HG02884 (cell line): ENCODE results near the gene ADAMTSL2.

Experiments used
- ATAC-seq: cut with Tn5 transposase; IDR thresholded peaks from one replicate; pipeline ENCODE4 v1.9.1; 2021; ENCODE audit warnings: mild to moderate bottlenecking, moderate library complexity; ENCODE audit not compliant: unreplicated experiment

ADAMTSL2 gene

DNA sequence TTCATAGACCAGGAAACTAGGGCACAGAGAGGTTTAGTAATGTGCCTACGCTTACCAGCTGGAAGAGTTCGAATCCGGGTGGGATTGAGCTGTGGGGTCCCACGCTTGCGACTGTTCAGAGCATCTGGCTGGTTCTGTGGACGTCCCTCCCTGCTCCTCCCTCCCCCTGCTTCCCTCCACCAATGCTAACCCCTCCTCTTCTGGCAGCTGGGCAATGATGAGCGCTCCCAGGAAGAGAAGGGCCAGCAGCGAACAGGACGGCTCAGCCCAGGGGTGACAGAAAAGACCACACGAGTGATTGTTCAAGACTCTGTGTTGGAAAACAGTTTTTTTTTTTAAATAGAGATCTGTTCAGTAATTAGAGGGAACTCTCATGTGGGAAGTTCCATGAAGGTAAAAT lies 67.8 kb downstream of the ADAMTSL2 start:
- no peak for ATAC-seq

DNA sequence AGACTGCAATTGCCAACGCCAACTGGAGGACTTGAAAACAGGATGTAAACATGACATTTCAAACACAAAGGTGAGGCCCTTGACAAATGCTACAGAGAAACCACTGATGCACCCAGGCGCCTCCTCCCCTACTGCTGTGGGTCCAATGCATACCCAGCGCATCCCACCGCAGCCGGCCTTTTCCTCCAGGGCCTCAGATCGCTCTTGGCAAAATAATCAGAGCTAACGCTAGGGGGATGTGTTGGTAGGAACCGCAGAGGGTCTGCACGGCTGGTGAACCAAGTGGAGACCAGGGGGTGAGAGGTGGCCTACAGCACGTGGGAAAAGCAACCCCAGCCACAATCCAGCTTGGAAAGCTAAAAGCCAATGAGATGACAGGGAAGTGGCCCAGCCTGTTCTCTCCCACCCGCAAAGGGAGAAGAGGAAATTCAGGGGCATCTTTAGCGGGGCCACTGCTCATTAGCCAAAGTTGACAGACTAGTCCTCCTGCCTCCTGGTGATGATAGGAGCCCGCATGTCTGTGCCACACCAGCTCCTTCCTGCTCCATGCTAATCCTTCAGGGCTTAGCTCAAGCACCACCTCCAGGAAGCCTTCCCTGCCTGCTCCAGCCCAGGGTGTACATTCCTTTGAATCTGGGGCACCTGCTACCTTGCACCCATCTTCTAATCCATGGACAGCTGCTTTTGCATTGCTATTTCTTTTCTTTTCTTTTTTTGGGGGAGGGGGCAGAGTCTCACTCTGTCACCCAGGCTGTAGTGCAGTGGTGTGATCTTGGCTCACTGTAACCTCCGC lies 68.8 kb downstream of the ADAMTSL2 start:
- no peak for ATAC-seq

DNA sequence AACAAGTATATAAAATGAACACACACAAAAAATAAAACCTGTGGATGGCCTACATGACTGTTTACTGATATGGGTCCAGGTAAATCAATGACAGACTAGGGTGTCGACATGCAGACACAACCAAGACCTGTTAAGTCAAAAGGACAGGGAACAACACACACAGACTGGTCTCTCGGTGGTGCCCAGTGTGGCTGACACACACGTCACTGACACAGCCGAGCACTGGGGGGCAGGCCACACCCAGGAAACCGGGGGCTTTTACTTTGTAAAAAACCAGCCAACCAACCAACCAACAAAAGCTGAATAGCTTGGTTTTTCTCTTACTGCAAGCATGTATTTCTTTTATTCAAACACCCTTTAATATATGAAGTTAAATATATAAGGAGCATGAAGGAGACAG lies 69.7 kb downstream of the ADAMTSL2 start:
- no peak for ATAC-seq

DNA sequence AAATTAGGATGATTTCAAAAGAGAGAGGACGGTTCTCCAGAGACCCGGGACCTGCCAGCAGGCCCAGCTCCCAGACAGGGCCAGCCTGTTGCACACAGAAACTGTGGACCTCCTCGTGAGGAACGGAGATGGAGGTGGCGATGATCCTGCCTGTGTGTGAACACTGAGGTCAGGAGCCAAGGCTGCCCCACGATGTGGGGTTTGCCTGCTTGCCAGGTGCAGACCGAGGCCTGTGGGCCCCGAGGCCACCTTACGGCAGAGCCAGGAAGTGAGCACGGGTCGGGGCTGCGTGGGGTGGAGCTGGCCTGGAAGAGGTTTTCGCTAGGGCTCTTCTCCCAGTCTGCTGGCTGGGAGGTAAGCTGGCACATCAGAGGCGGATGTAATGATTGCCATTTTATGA lies 70.4 kb downstream of the ADAMTSL2 start:
- no peak for ATAC-seq

DNA sequence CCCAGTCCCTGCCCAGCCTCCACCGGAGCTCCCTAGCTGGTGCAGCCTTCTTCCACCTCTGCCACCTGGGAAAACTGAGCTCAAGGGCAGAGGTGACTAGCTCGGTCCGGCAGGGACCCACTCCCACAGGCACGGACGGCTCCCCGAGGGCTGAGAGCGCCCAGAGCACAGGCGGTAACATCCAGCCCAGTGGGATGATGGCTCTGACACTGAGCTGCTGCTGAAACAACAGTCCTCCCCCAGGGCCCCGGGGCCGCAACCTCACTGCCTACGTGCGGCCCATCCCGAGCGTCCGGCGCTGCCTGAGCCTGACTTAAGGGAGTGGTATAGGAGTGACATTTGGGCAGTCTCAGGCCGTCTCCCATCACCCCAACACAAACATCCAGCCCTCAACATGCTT lies 70.9 kb downstream of the ADAMTSL2 start:
- ATAC-seq = no peak

DNA sequence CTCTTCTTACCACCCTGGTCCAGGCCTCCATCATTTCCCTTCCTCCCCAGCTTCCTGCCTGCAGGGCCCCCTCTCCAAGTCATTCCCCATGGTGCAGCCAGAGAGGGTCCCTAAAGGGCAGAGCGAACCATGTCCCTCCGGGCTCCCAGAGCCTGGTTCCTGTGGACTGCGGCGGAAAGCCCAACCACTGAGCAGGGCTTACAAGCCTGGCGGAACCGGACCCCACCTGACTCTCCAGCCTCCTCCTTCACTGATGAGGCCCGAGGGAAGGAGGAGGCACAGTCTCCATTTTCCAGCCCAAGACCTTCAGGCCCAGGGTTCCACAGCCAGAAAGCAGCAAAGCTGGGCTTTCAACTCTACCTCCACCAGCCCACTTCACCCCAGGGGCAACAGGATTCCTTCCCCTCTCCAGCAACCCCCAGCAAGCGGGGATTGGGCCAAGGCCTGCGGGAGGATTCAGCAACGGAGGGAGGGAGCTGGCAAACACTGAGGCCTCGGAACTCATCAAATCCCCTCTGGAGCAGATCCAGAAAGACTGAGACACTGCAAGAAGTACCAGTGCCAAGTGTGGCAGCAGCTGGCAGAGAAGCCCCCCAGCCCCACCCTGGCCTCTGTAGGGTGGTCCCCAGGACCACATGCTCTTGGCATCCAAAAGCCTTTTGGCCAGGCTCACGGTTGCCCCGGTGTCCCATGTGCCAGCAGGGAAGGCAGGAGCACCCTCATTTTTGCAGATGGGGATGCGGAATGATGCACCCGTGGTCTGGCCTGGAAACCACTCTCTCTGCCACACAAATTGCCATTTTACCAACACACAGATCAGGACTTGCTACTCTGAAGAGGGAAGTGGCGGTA lies 71.6 kb downstream of the ADAMTSL2 start:
- no peak for ATAC-seq

DNA sequence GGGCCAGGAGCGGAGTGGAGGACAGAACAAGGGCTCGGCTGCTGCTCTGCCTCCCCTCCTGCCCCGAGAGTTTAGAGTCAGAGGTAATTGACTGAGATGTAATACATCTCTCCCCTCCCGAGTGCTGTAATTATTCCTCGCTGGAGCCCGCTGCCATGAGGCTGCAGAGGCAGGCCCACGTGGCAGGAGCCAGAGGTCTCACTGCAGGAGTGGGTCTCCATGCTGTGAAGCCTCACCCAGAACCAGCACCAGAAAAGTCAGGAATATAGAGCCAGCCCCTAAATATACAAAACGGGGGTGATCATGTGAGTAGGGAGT lies 72.2 kb downstream of the ADAMTSL2 start:
- ATAC-seq = no peak

DNA sequence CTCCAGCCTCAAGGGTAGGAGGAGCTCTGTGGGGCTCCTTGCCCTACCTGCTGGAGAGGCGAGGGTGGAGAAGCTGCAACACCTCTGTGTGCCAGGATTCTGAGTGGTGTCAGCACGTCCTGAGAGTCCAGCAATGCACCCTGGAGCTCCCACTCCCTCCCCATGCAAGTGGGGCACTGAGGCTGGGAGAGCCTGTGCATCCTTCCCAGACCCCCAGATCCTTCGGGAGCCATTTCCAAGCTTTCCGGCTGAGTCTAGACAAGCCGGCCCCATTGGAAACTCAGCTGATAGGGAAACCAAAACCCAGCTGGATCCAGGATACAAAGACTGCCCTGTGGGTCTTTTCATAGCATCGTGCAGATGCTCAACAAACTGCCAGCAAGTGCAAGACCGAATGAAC lies 72.9 kb downstream of the ADAMTSL2 start:
- ATAC-seq = no peak

DNA sequence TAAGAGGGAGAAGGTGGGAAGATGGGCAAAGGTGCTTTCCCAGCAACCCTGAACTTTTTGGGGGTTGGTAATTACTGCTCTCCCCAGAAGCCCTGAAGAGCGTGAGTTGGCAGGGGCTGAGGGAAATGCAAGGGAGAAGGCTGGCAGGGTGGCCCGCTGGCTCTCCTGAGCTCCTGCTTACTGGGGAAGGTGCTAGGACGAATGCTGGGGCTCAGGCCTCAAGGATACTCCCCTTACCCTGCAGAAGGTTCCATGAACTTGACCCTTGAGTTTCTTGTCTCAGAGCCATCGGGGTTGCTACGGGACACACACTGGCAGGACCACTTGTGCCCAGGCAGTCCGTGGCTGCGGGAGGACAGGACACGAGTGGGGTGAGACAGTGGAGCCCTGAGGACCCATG lies 73.5 kb downstream of the ADAMTSL2 start:
- ATAC-seq = no peak

DNA sequence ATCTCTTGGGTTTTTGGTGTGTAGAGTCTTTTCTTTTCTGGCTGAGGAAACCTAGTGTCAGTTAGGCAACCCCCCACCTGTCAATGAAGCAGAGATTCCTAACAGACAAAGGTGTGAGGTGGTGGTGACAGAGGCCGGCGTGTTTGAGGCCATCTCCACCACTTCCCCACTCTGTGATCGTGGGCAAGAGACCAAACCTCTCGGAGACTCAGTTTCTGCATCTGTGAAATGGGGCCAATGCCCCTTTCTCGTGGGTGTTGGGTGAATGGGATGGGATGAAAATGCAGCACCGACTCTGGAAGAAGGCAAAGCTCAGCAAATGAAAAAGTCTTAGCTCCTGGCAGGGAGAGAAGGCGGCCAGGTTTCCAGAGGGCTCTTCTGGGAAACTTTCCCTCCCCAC lies 73.9 kb downstream of the ADAMTSL2 start:
- ATAC-seq = no peak

DNA sequence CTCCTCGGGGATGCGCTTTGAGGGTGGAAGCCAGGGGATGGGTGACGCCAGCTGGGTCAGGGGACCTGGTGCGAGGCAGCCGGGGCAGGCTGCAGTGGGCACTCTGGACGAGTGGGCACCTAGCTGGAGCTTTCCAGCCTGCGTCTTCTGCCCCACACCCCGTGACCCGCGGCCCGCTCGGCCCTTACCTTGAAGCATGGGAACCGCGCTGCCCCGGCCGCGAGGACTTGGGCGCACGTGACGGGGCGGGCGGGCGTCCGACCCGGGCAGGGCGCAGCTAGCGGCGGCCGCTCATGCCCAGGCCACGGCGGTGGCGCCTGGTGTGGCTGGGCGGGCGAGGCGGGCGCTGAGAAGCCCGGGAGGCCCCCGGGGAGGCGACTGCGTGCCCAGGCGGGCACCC lies 74.4 kb downstream of the ADAMTSL2 start:
- no peak for ATAC-seq

DNA sequence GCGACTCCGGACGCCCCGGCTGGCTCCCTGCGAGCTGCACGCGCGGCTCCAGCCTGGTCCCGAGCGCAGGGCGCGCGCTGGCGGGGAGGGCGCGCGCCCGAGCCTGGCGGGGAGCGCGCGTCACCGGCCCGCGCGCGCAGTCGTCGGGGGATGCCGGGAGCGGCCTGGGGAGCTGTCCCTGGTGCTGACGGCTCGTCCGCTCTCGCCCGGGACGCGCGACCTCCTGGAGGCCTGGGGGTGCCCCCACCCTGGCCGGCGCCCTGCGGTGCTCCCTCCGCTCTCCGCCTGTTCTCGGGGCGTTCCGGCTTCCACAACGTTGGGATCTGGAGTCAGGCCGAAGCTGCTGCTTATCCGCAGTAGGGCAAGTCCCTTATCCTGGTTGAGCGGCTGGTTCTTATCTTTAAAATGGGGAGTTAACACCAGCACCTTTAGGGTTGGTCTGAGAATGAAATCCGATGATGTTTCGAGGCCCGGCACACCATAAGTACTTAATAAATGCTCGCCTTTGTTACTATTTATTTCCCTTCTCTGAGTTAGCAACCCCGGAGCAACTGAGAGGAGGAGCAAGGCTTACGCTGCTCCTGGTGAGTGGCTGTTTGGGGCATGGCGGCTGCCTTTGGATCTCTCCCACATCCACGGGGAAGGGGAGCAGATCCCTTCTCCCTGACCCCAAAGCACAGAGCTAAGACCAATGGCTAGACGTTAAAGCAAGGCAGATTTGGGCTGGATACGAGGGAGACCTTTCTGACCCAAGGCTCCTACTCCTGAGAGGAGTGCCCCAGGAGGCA lies 75.0 kb downstream of the ADAMTSL2 start, which contains the start of gene FAM163B:
Gene FAM163B (minus strand): TSS at position 79 of the 788 bp plus-strand sequence. CDS start 29,166 bp downstream, outside the sequence.
- ATAC-seq = no peak

DNA sequence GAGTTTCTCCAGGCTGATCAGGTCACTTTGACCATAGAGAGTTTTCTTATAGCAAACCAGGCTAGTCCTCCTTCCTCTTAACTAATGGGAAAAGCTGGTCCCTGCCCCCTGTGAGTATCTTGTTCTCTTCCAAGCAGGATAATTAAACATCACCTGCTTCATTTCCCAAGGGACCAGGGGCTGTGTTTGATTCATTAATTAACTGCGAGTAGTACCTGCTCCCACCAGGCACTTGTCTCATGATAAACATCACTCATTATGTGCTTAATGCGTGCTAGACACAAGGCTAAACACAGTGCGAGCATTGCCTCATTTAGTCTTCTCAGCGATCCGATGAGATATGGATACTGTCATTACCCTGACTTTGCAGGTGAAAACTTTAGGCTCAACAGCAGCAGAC lies 76.3 kb downstream of the ADAMTSL2 start:
- ATAC-seq = no peak

DNA sequence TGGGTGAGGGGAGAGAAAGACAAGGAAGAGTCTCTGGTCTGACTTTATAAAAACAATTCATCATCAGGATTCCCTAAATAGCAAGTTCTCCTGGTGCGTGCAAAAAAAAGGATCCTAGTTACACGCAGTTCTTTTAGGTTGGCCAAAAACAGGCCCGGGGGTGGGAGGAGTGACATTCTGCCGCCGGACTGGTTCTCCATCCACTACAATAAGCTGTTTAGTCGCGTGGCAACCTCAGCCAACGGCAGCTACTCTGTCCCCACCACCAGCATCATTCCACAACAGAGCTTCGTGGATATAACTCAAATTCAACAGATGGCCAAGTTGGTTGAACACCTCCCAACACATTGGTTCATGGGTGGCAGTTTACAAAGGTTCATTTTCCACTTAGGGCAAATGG lies 77.5 kb downstream of the ADAMTSL2 start:
- ATAC-seq = no peak

DNA sequence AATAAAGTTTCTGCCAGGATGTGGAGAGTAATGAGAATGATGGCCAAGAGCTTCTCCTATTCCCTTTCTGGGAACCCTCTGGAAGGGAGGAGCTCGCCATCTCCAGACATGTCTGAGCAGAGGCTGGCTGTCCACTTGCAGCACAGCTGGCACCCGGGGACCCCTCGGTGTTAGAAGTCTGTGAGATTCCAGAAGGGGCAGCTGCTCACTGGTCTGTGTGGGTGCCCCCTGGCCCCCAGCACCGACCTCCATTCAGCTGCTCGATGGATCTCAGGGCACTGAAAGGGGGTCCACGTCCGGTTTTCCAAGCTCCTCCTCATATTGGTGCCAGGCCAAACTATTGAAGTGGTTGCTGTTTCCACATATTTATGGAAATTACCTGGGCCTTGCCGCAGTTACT lies 78.3 kb downstream of the ADAMTSL2 start:
- no peak for ATAC-seq

DNA sequence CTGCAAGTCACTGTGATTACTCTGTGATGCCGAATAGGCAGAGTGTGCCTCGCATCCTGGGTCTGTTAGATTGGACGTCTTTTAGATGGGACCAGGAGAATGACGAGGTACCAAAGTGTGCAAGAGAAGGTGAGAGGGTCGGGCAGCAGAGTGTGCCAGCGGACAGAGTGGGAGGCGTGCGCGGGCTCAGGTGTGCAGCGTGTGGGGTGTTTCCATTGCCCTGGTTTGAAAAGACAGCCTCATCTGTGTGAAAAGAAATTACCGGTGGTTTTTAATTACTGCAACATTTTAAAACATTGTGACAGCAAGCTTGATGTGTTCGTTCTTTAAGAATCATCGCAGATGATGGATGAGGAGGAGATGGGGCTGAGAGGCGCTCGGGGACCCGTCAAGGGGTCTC lies 78.9 kb downstream of the ADAMTSL2 start:
- ATAC-seq = no peak

DNA sequence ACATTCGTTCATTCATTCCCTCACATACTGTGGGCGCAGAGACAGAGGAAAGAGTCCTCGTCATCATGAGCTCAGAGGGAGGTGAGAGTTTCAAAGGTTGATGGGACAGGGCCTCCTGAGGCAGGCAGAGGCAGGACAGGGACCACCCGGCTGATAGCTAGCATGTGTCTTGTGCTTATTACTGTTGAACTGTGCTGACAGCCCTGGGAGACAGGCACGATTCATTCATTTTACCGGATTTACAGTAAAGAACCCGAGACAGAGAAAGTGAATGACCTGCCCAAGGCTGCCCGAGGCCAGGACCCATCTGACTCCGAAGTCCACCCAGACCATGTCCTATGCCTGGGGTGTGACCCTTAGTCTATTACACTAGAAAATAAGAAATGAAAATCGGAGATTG lies 79.6 kb downstream of the ADAMTSL2 start:
- no peak for ATAC-seq

DNA sequence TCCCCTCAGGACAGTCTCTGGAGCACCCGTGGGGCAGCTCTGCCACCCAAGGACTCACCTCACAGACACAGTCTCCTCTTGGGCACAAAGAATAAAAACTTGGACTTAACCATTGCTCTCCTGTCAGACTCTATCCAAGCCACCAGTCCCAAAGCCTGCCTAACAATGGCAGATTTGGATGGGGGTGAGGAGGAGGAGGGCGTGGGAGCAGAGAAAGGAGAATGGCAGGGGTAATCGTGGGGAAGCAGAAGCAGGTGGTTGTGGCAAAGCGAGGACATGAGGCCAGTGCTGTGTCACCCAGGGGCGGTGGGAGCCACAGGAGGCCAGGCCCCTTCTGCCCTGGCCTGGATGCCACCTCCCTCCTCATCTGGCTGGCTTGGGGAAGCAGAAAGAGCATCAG lies 80.2 kb downstream of the ADAMTSL2 start:
- ATAC-seq = no peak

DNA sequence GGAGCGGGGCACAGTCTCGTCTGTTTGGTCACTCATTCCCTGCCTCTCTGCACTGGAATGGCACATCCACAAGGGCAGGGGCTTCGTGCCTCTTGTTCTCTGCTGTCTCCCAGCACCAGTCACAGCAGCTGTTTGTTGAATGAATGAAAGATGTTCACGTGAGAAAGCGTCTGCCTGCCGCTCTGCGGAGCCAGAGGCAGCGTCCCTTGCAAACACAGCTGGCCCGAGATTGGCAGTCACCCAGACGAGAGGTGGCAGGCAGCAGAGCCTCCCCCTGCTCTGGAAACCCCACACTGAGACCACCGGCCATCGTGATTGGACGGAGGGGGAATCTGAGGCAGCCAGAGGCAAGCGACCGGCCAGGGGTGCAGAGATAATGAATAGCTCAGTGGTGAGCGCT lies 80.7 kb downstream of the ADAMTSL2 start:
- no peak for ATAC-seq

DNA sequence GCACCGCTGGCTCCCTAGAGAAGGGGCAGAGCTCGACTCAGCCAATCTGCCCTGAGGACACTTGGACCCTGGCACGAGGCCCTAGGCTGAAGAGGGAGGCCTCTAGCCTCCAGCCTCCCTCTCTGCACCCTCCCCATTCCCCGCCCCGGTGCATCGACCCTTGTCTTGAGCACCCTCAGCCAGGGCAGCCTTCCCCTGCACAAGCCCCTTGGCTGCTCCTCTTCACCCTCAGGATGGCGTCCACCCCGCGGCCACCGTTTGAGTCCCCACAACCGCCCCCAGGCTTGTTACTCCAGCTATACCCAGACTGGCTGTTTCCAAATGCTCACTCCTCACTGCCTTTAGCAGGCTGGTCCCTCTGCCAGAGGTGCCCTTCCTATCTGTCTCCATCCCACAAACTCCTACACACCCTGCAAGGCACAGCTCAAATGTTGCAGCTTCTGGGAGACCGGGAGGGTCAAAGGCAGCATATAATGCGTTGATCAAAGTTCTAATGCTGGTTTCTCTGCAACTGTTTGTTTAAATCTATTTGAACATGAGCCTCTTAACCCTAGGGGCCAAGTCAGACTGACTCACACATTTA lies 81.2 kb downstream of the ADAMTSL2 start:
- no peak for ATAC-seq
